Tibial nerve (tissue), 4 donors: ENCODE results near the gene ZNF473.
"Not testable (repeated sequence)": the region's sequence is repeated elsewhere in the genome, so short reads cannot be mapped to it uniquely, and the experiment has no call there.

ENCODE experiments used
- EP300 ChIP-seq, 2 donors: sonication (generic); formaldehyde crosslinking; IDR thresholded peaks; one replicate each; pipeline ENCODE4 v1.6.1; 2017; ENCODE audit warnings: antibody characterized with exemption in 2 of 2, mild to moderate bottlenecking in 1 of 2
- POLR2A ChIP-seq, 2 donors: fragments of 450-650 bp; IDR thresholded peaks; one replicate each; pipeline ENCODE4 v1.6.1; 2017; ENCODE audit warnings: antibody characterized with exemption in 2 of 2, mild to moderate bottlenecking in 2 of 2, moderate library complexity in 2 of 2
- TF ChIP-seq, protein P1 (sequence below), 5 experiments: fragments of 200-600 bp in 3 of 5; fragments of 450-650 bp in 2 of 5; sonication (generic) in 3 of 5; IDR thresholded peaks; one replicate each; pipeline ENCODE4 v1.5.1; 2016 to 2019; ENCODE audit warnings: antibody characterized with exemption in 5 of 5, mild to moderate bottlenecking in 3 of 5, moderate library complexity in 2 of 5

- TF ChIP-seq, protein P1, sequence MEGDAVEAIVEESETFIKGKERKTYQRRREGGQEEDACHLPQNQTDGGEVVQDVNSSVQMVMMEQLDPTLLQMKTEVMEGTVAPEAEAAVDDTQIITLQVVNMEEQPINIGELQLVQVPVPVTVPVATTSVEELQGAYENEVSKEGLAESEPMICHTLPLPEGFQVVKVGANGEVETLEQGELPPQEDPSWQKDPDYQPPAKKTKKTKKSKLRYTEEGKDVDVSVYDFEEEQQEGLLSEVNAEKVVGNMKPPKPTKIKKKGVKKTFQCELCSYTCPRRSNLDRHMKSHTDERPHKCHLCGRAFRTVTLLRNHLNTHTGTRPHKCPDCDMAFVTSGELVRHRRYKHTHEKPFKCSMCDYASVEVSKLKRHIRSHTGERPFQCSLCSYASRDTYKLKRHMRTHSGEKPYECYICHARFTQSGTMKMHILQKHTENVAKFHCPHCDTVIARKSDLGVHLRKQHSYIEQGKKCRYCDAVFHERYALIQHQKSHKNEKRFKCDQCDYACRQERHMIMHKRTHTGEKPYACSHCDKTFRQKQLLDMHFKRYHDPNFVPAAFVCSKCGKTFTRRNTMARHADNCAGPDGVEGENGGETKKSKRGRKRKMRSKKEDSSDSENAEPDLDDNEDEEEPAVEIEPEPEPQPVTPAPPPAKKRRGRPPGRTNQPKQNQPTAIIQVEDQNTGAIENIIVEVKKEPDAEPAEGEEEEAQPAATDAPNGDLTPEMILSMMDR (IDR thresholded peaks at IDR 0.05) = not testable (repeated sequence)
- not testable (repeated sequence) for TF ChIP-seq POLR2A, EP300 (IDR thresholded peaks at IDR 0.05)
These were observed 50.0 kb downstream of the ZNF473 start for GRCh38 chr19:50075644-50076372.
